ENCODE measurements around the gene MBNL1.

DNA sequence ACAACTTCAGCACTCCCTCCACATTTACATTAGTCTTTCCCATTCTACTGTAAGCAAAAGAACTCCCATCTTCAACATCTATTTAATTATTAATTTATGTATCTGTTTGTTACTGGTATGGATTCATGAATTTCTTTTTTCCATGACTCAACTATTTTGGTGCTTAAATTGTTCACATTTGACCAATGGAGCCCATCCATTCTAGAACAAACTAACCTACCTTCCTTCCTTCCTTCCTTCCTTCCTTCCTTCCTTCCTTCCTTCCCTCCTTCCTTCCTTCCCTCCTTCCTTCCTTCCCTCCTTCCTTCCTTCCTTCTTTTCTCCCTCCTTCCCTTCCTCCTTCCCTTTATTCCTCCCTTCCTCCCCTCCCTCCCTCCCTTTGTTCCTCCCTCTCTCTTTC is 16.8 kb upstream of the MBNL1 start:
- TF ChIP-seq, protein P1, sequence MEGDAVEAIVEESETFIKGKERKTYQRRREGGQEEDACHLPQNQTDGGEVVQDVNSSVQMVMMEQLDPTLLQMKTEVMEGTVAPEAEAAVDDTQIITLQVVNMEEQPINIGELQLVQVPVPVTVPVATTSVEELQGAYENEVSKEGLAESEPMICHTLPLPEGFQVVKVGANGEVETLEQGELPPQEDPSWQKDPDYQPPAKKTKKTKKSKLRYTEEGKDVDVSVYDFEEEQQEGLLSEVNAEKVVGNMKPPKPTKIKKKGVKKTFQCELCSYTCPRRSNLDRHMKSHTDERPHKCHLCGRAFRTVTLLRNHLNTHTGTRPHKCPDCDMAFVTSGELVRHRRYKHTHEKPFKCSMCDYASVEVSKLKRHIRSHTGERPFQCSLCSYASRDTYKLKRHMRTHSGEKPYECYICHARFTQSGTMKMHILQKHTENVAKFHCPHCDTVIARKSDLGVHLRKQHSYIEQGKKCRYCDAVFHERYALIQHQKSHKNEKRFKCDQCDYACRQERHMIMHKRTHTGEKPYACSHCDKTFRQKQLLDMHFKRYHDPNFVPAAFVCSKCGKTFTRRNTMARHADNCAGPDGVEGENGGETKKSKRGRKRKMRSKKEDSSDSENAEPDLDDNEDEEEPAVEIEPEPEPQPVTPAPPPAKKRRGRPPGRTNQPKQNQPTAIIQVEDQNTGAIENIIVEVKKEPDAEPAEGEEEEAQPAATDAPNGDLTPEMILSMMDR (IDR thresholded peaks at IDR 0.05; ENCODE audit: extremely low read depth in 1 of 2, insufficient read depth in 1 of 2, low read depth in 1 of 2, low read length in 2 of 2), result no peak
- TF ChIP-seq POLR2A (IDR thresholded peaks at IDR 0.05; ENCODE audit: low read depth, low read length) (no peak), POLR2AphosphoS5 (IDR thresholded peaks at IDR 0.05; ENCODE audit: insufficient read depth, low read depth, low read length) (no peak), EZH2 (IDR thresholded peaks at IDR 0.05; ENCODE audit: borderline replicate concordance, low read depth, low read length, severe bottlenecking) (no peak), GATA2 (IDR thresholded peaks at IDR 0.05; ENCODE audit: insufficient read depth, insufficient read length, low read depth, low read length) (no peak), FOS (IDR thresholded peaks at IDR 0.05; ENCODE audit: borderline replicate concordance, insufficient read depth, low read length) (no peak), MYC (IDR thresholded peaks at IDR 0.05; ENCODE audit: low read depth, low read length) (no peak)
- TF ChIP-seq, protein P2, sequence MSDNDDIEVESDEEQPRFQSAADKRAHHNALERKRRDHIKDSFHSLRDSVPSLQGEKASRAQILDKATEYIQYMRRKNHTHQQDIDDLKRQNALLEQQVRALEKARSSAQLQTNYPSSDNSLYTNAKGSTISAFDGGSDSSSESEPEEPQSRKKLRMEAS (IDR thresholded peaks at IDR 0.05; ENCODE audit: insufficient read depth, insufficient read length), result no peak
